HepG2 (cell line): ENCODE measurements around the gene OR2B3. TPM values are rescaled to one million over a fixed set of nuclear protein-coding genes. Genes with fewer than 3 reads are reported as not detected.

ENCODE experiments used
- ATAC-seq: fragments of 200-7000 bp; cut with Tn5 transposase; 3 replicates; pipeline ENCODE4 v1.9.1; 2020; ENCODE audit warnings: mild to moderate bottlenecking, moderate library complexity
- BruUV-seq: library from RNA; stranded (reverse); fragments of 400-500 nt; replicated peaks from 2 replicates; lab custom pipeline; 2021; lab: Mats Ljungman, UMichigan
- CTCF ChIA-PET: fragments of 300-600 bp; formaldehyde crosslinking; extraction: SDS; loops from one replicate; lab custom pipeline; 2021; ENCODE audit warnings: low total read pairs, inconsistent platforms, low intra/inter-chr PET ratio; lab: Yijun Ruan, JAX
- POLR2A ChIA-PET: fragments of 350-600 bp; sonication (Branson Sonifier 250); formaldehyde crosslinking; loops from one replicate; lab custom pipeline; 2020; ENCODE audit warnings: antibody characterized with exemption, inconsistent platforms; lab: Yijun Ruan, JAX
- DNase-seq: peaks from one replicate; pipeline ENCODE4 v3.0.0-alpha.2; 2015; ENCODE audit warnings: low spot score
- FAIRE-seq: peaks from 3 replicates; lab custom pipeline; 2011; peaks lifted over from hg19 to GRCh38; lab: Jason Lieb, UNC
- H2AFZ ChIP-seq: one replicate; pipeline ENCODE4 v1.6.1; 2011; ENCODE audit warnings: low read length, inconsistent platforms
- H3K27ac ChIP-seq: fragments of 300-600 bp; 3 replicates; pipeline ENCODE4 v1.8.0; 2011; ENCODE audit warnings: mixed run types, mild to moderate bottlenecking, mixed read lengths, low read length, inconsistent platforms; ENCODE audit not compliant: insufficient read depth; ENCODE audit errors: extremely low read length
- H3K27me3 ChIP-seq, 2 experiments: fragments of 200-600 bp in 1 of 2; 2 replicates in 1 of 2; 3 replicates in 1 of 2; pipeline versions ENCODE4 v1.6.0 to v1.8.0; 2011; ENCODE audit warnings: low read length in 2 of 2, mild to moderate bottlenecking in 2 of 2, moderate library complexity in 2 of 2, inconsistent platforms in 1 of 2; ENCODE audit not compliant: insufficient read depth in 2 of 2, control insufficient read depth in 1 of 2
- H3K36me3 ChIP-seq, 2 experiments: fragments of 200-600 bp in 1 of 2; replicated peaks in 1 of 2; 2 replicates in 1 of 2; 3 replicates in 1 of 2; pipeline versions ENCODE4 v1.5.1 to v1.8.0; 2011; ENCODE audit warnings: low read length in 2 of 2, inconsistent platforms in 1 of 2; ENCODE audit not compliant: insufficient read depth in 2 of 2, control insufficient read depth in 1 of 2
- H3K4me1 ChIP-seq: 2 replicates; pipeline ENCODE4 v1.5.1; 2012; ENCODE audit warnings: low read length, inconsistent platforms; ENCODE audit not compliant: insufficient read depth
- H3K4me2 ChIP-seq: 2 replicates; pipeline ENCODE4 v1.6.0; 2011; ENCODE audit warnings: low read depth, low read length, inconsistent platforms
- H3K4me3 ChIP-seq, 3 experiments: fragments of 200-600 bp in 1 of 3; sonication (generic), shearing (Covaris generic) in 1 of 3; replicated peaks in 1 of 3; 2 replicates each; pipeline ENCODE4 v1.5.1; 2011 to 2016; ENCODE audit warnings: low read length in 3 of 3, inconsistent platforms in 2 of 3, low read depth in 2 of 3, mild to moderate bottlenecking in 2 of 3, control low read depth in 1 of 3, mixed read lengths in 1 of 3; ENCODE audit not compliant: insufficient read depth in 1 of 3
- H3K79me2 ChIP-seq: one replicate; pipeline ENCODE4 v1.6.1; 2011; ENCODE audit warnings: low read length, inconsistent platforms; ENCODE audit not compliant: insufficient read depth
- H3K9ac ChIP-seq: 2 replicates; pipeline ENCODE4 v1.6.0; 2011; ENCODE audit warnings: mild to moderate bottlenecking, low read depth, low read length, inconsistent platforms; ENCODE audit not compliant: insufficient read depth
- H3K9me3 ChIP-seq: 2 replicates; pipeline ENCODE4 v1.5.1; 2012; ENCODE audit warnings: mild to moderate bottlenecking, low read length
- H4K20me1 ChIP-seq: 2 replicates; pipeline ENCODE4 v1.6.0; 2011; ENCODE audit warnings: inconsistent platforms, mild to moderate bottlenecking, low read length, moderate library complexity; ENCODE audit not compliant: insufficient read depth
- ISL2 ChIP-seq: sonication (generic); formaldehyde crosslinking; IDR thresholded peaks from 2 replicates; pipeline ENCODE4 v1.5.0; 2020; ENCODE audit warnings: missing genetic modification reagents
- MZF1 ChIP-seq: sonication (generic); formaldehyde crosslinking; IDR thresholded peaks from 2 replicates; pipeline ENCODE4 v1.8.1; 2023; ENCODE audit warnings: mild to moderate bottlenecking, missing genetic modification reagents, borderline replicate concordance
- NFATC3 ChIP-seq: sonication (generic); formaldehyde crosslinking; IDR thresholded peaks from 2 replicates; pipeline ENCODE4 v1.5.1; 2020; ENCODE audit warnings: mild to moderate bottlenecking, missing genetic modification reagents
- SP1 ChIP-seq, 2 experiments: fragments of 450-650 bp in 1 of 2; sonication (generic) in 1 of 2; formaldehyde crosslinking in 1 of 2; IDR thresholded peaks; 2 replicates each; pipeline versions ENCODE4 v1.4.0 to v1.6.1; 2016 to 2020; ENCODE audit warnings: missing genetic modification reagents in 1 of 2
- ZNF180 ChIP-seq: sonication (generic); formaldehyde crosslinking; IDR thresholded peaks from 2 replicates; pipeline ENCODE4 v1.4.0; 2020; ENCODE audit warnings: low read depth, missing genetic modification reagents, borderline replicate concordance
- ZNF441 ChIP-seq: sonication (generic); formaldehyde crosslinking; IDR thresholded peaks from 2 replicates; pipeline ENCODE4 v1.7.0; 2021; ENCODE audit warnings: missing genetic modification reagents, borderline replicate concordance
- ZNF496 ChIP-seq: sonication (generic); formaldehyde crosslinking; IDR thresholded peaks from 2 replicates; pipeline ENCODE4 v1.8.1; 2023; ENCODE audit warnings: mild to moderate bottlenecking, moderate library complexity, missing genetic modification reagents; ENCODE audit not compliant: insufficient replicate concordance
- ZNF501 ChIP-seq: sonication (generic); formaldehyde crosslinking; IDR thresholded peaks from 2 replicates; pipeline ENCODE4 v1.5.1; 2020; ENCODE audit warnings: mild to moderate bottlenecking, moderate library complexity, missing genetic modification reagents
- ZZZ3 ChIP-seq: sonication (generic); formaldehyde crosslinking; IDR thresholded peaks from 2 replicates; pipeline ENCODE4 v1.4.0; 2020; ENCODE audit warnings: missing genetic modification reagents, mild to moderate bottlenecking, borderline replicate concordance
- WGBS: methylation state at CpG from one replicate; pipeline ENCODE4 v1.1.6; 2017; ENCODE audit warnings: low lambda C conversion rate; 5-methylcytosine and 5-hydroxymethylcytosine counted together
- in situ Hi-C: cut with HindIII; loops from 2 replicates; pipeline ENCODE4 v1.10.0; 2017; ENCODE audit warnings: low pct_unique_long_range_greater_than_20kb; ENCODE audit not compliant: extremely low pct_ligation_motif_present
- intact Hi-C: fragments of 100-400 bp; cut with micrococcal nuclease; formaldehyde crosslinking; loops from one replicate; pipeline ENCODE4 v1.10.0; 2022; ENCODE audit not compliant: unreplicated experiment
- polyA plus RNA-seq, 8 experiments: library from polyadenylated mRNA; depleted of rRNA in 3 of 8; stranded (reverse) in 7 of 8; unstranded in 1 of 8; fragments of >200 nt; fragmentation: Illumina TruSeq in 4 of 8; extraction: Trizol in 4 of 8; gene quantifications; 2 replicates each; pipeline versions ENCODE4 v1.2.1 to v1.2.3, GENCODE V29; 2011 to 2016; ENCODE audit warnings: low read depth in 4 of 8, missing spikeins in 1 of 8, mixed read lengths in 1 of 8; ENCODE audit not compliant: insufficient read depth in 1 of 8
- total RNA-seq, 5 experiments: library from RNA; depleted of rRNA; stranded (reverse); fragments of >200 nt; fragmentation: Illumina TruSeq; extraction: Trizol; gene quantifications; 2 replicates each; pipeline ENCODE4 v1.2.3, GENCODE V29; 2016; ENCODE audit warnings: low read depth in 1 of 5
- TF ChIP-seq, protein P1 (sequence below), 2 experiments: sonication (generic) in 1 of 2; formaldehyde crosslinking in 1 of 2; IDR thresholded peaks; 2 replicates each; pipeline versions ENCODE4 v1.4.0 to v1.6.1; 2018 to 2020; ENCODE audit warnings: missing genetic modification reagents in 2 of 2, borderline replicate concordance in 1 of 2, low read depth in 1 of 2, mild to moderate bottlenecking in 1 of 2, missing biosample characterization in 1 of 2
- TF ChIP-seq, protein P2 (sequence below): sonication (generic); formaldehyde crosslinking; IDR thresholded peaks from 2 replicates; pipeline ENCODE4 v1.5.0; 2020; ENCODE audit warnings: missing genetic modification reagents
- TF ChIP-seq, protein P3 (sequence below): sonication (generic); formaldehyde crosslinking; IDR thresholded peaks from 2 replicates; pipeline ENCODE4 v1.8.0; 2022; ENCODE audit warnings: mild to moderate bottlenecking, missing genetic modification reagents
- TF ChIP-seq, protein P4 (sequence below): sonication (generic); formaldehyde crosslinking; IDR thresholded peaks from 2 replicates; pipeline ENCODE4 v1.5.0; 2020; ENCODE audit warnings: missing genetic modification reagents
- TF ChIP-seq, protein P5 (sequence below): fragments of 450-650 bp; IDR thresholded peaks from 2 replicates; pipeline ENCODE4 v1.6.1; 2017; ENCODE audit warnings: mild to moderate bottlenecking

The OR2B3 gene
- total and polyA plus RNA-seq, 2 of the 13 experiments (the other 11 are each of a cell fraction or from before 2014, with no cell fraction given) = not detected

DNA sequence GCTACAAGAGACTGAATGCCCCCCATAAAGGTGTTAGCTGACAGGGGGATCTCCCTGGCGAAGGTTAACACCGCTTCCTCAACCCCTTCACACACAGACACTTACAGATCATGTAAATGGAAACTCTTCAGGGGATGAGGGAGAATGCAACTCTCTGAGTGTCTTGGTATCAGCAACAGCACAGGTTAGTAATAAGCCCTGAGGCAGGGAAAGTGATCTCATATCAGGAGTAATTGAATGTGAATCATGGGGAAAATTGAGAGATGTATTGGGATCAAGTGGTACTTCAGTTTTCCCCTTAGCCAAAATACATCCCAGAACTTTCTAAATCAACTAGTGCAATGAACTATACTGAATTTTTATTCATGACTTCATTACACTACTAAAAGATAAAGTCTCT, 44.6 kb upstream of the OR2B3 start:
- WGBS = 18% methylated on average over 2 of the region's 2 CpGs
- Histone ChIP-seq H3K27me3 (peaks cover 0 to 14% of the 10 kb centered on the region in 2 experiments; a peak in 1 of 5 replicates), H3K9ac (no peak overlapping the region), H3K4me2 (no peak overlapping the region), H3K79me2 (no peaks in the 10 kb centered on the region), H4K20me1 (no peaks in the 10 kb centered on the region), H3K36me3 (no peaks in the 10 kb centered on the region), H2AFZ (no peak overlapping the region), H3K4me1 (no peaks in the 10 kb centered on the region), H3K27ac (no peak overlapping the region), H3K4me3 (no peak overlapping the region), H3K9me3 (no peaks in the 10 kb centered on the region)
- ATAC-seq (no peak), DNase-seq (no peak), FAIRE-seq (no peak)
- intact Hi-C loops (no loop called here), in situ Hi-C loops (no loop called here)
- BruUV-seq = no TSS peak
- POLR2A ChIA-PET = no interaction called here
- CTCF ChIA-PET = no interaction called here
- TF ChIP-seq NFATC3 (no peak), ZNF441 (CRISPR knock-in tag) (no peak), ZNF496 (CRISPR knock-in tag) (no peak), ZNF180 (CRISPR knock-in tag) (no peak), MZF1 (CRISPR knock-in tag) (no peak), ZNF501 (no peak), SP1 (IDR thresholded peaks at IDR 0.05) (no peak), SP1 (CRISPR knock-in tag; IDR thresholded peaks at IDR 0.05) (no peak), ISL2 (CRISPR knock-in tag) (no peak), ZZZ3 (CRISPR knock-in tag) (no peak)
- TF ChIP-seq, protein P1, sequence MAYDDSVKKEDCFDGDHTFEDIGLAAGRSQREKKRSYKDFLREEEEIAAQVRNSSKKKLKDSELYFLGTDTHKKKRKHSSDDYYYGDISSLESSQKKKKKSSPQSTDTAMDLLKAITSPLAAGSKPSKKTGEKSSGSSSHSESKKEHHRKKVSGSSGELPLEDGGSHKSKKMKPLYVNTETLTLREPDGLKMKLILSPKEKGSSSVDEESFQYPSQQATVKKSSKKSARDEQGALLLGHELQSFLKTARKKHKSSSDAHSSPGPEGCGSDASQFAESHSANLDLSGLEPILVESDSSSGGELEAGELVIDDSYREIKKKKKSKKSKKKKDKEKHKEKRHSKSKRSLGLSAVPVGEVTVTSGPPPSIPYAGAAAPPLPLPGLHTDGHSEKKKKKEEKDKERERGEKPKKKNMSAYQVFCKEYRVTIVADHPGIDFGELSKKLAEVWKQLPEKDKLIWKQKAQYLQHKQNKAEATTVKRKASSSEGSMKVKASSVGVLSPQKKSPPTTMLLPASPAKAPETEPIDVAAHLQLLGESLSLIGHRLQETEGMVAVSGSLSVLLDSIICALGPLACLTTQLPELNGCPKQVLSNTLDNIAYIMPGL (CRISPR knock-in tag; IDR thresholded peaks at IDR 0.05; ENCODE audit: borderline replicate concordance in 1 of 2, low read depth in 1 of 2) = no peak
- TF ChIP-seq, protein P2, sequence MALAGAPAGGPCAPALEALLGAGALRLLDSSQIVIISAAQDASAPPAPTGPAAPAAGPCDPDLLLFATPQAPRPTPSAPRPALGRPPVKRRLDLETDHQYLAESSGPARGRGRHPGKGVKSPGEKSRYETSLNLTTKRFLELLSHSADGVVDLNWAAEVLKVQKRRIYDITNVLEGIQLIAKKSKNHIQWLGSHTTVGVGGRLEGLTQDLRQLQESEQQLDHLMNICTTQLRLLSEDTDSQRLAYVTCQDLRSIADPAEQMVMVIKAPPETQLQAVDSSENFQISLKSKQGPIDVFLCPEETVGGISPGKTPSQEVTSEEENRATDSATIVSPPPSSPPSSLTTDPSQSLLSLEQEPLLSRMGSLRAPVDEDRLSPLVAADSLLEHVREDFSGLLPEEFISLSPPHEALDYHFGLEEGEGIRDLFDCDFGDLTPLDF = no peak
- TF ChIP-seq, protein P3, sequence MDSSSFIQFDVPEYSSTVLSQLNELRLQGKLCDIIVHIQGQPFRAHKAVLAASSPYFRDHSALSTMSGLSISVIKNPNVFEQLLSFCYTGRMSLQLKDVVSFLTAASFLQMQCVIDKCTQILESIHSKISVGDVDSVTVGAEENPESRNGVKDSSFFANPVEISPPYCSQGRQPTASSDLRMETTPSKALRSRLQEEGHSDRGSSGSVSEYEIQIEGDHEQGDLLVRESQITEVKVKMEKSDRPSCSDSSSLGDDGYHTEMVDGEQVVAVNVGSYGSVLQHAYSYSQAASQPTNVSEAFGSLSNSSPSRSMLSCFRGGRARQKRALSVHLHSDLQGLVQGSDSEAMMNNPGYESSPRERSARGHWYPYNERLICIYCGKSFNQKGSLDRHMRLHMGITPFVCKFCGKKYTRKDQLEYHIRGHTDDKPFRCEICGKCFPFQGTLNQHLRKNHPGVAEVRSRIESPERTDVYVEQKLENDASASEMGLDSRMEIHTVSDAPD = no peak
- TF ChIP-seq, protein P4, sequence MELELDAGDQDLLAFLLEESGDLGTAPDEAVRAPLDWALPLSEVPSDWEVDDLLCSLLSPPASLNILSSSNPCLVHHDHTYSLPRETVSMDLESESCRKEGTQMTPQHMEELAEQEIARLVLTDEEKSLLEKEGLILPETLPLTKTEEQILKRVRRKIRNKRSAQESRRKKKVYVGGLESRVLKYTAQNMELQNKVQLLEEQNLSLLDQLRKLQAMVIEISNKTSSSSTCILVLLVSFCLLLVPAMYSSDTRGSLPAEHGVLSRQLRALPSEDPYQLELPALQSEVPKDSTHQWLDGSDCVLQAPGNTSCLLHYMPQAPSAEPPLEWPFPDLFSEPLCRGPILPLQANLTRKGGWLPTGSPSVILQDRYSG (CRISPR knock-in tag) = no peak
- TF ChIP-seq, protein P5, sequence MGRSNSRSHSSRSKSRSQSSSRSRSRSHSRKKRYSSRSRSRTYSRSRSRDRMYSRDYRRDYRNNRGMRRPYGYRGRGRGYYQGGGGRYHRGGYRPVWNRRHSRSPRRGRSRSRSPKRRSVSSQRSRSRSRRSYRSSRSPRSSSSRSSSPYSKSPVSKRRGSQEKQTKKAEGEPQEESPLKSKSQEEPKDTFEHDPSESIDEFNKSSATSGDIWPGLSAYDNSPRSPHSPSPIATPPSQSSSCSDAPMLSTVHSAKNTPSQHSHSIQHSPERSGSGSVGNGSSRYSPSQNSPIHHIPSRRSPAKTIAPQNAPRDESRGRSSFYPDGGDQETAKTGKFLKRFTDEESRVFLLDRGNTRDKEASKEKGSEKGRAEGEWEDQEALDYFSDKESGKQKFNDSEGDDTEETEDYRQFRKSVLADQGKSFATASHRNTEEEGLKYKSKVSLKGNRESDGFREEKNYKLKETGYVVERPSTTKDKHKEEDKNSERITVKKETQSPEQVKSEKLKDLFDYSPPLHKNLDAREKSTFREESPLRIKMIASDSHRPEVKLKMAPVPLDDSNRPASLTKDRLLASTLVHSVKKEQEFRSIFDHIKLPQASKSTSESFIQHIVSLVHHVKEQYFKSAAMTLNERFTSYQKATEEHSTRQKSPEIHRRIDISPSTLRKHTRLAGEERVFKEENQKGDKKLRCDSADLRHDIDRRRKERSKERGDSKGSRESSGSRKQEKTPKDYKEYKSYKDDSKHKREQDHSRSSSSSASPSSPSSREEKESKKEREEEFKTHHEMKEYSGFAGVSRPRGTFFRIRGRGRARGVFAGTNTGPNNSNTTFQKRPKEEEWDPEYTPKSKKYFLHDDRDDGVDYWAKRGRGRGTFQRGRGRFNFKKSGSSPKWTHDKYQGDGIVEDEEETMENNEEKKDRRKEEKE = no peak
